GM10248 (cell line): ENCODE measurements around the gene STYXL1.
"Not testable (repeated sequence)": the region's sequence is repeated elsewhere in the genome, so short reads cannot be mapped to it uniquely, and the experiment has no call there.

Experiments
- CTCF ChIA-PET: fragments of 300-600 bp; sonication (Branson Sonifier 250); formaldehyde crosslinking; extraction: SDS; loops from one replicate; lab custom pipeline; 2021; ENCODE audit warnings: antibody characterized with exemption; lab: Yijun Ruan, JAX
- POLR2A ChIA-PET: fragments of 350-650 bp; sonication (Branson Sonifier 250); formaldehyde crosslinking; extraction: SDS; loops from one replicate; lab custom pipeline; 2020; ENCODE audit warnings: antibody characterized with exemption; lab: Yijun Ruan, JAX
- DNase-seq: peaks from one replicate; pipeline ENCODE4 v3.0.0; 2012; ENCODE audit errors: extremely low spot score
- CTCF ChIP-seq: IDR thresholded peaks from 2 replicates; pipeline ENCODE4 v1.5.1; 2012; ENCODE audit warnings: mild to moderate bottlenecking, low read depth; ENCODE audit errors: extremely low read depth, missing control alignments, control extremely low read depth

Gene STYXL1

GRCh38 chr7:76020031-76020714, 27.6 kb downstream of the STYXL1 start:
- CTCF ChIA-PET: interaction anchor here (0.6 to 8.2 kb wide), 55 partner anchors 11 to 481 kb away, joined by 3 to 193 read pairs (median 5); partner anchors contain the start of genes POR, RHBDD2 and TMEM120A
- POLR2A ChIA-PET: interaction anchor here (0.8 kb wide), 1 partner anchor 17 kb away, joined by 3 read pairs; no protein-coding TSS in a partner anchor
- peak; percentile 79 for DNase-seq
- peak; percentile 82 for TF ChIP-seq CTCF

GRCh38 chr7:76018520-76018919, 29.3 kb downstream of the STYXL1 start:
- DNase-seq, POLR2A ChIA-PET: not testable (repeated sequence)
- CTCF ChIA-PET: interaction anchor here (4.4 to 8.2 kb wide), 3 partner anchors 9 to 153 kb away, joined by 56 to 193 read pairs (median 73); no protein-coding TSS in a partner anchor

GRCh38 chr7:76016191-76016947, 31.4 kb downstream of the STYXL1 start:
- CTCF ChIA-PET: interaction anchor here (8.2 kb wide), 1 partner anchor 151 kb away, joined by 193 read pairs; no protein-coding TSS in a partner anchor
- DNase-seq: no peak
- no peak for TF ChIP-seq CTCF
- POLR2A ChIA-PET: no interaction called here

GRCh38 chr7:76011442-76011861, 36.3 kb downstream of the STYXL1 start:
- CTCF ChIA-PET: interaction anchor here (1.9 to 7.7 kb wide), 2 partner anchors 10 to 13 kb away, joined by 5 to 73 read pairs; no protein-coding TSS in a partner anchor
- TF ChIP-seq CTCF: no peak
- POLR2A ChIA-PET: no interaction called here
- no peak for DNase-seq

GRCh38 chr7:76009672-76010600, 37.9 kb downstream of the STYXL1 start:
- no peak for DNase-seq
- TF ChIP-seq CTCF: no peak
- CTCF ChIA-PET: interaction anchor here (0.7 to 7.7 kb wide), 6 partner anchors 12 to 143 kb away, joined by 3 to 73 read pairs (median 4); no protein-coding TSS in a partner anchor
- POLR2A ChIA-PET: interaction anchor here (0.5 kb wide), 1 partner anchor 16 kb away, joined by 3 read pairs; no protein-coding TSS in a partner anchor

- CTCF ChIA-PET: interaction anchor here (1.1 to 7.7 kb wide), 3 partner anchors 9 to 141 kb away, joined by 3 to 73 read pairs (median 5); no protein-coding TSS in a partner anchor
Measured at GRCh38 chr7:76008156-76008687, 39.6 kb downstream of the STYXL1 start.

GRCh38 chr7:76005004-76005403, 42.8 kb downstream of the STYXL1 start:
- POLR2A ChIA-PET, DNase-seq: not testable (repeated sequence)
- CTCF ChIA-PET: interaction anchor here (2.8 kb wide), 1 partner anchor 15 kb away, joined by 10 read pairs; no protein-coding TSS in a partner anchor

More at GRCh38 chr7:76008156-76008687, 39.6 kb downstream of the STYXL1 start:
- DNase-seq: no peak
- POLR2A ChIA-PET: interaction anchor here (0.6 kb wide), 1 partner anchor 14 kb away, joined by 7 read pairs; the partner anchor contains the start of gene TMEM120A
- no peak for TF ChIP-seq CTCF
